DND-41 (cell line): Measurements from ENCODE around the gene LRRC74A.

ENCODE experiments used
- ATAC-seq: fragments of 200-7000 bp; cut with Tn5 transposase; 3 replicates; pipeline ENCODE4 v1.9.1; 2021; ENCODE audit warnings: low read depth; ENCODE audit not compliant: insufficient read depth
- DNase-seq: peaks from one replicate; pipeline ENCODE4 v3.0.0-alpha.2; 2020
- H2AFZ ChIP-seq: 2 replicates; pipeline ENCODE4 v1.6.0; 2012; ENCODE audit warnings: low read depth, low read length
- H3K27ac ChIP-seq: 2 replicates; pipeline ENCODE4 v1.5.1; 2012; ENCODE audit warnings: low read length, inconsistent platforms
- H3K27me3 ChIP-seq: fragments of 200-600 bp; sonication (generic); 2 replicates; pipeline ENCODE4 v1.6.0; 2012; ENCODE audit warnings: low read length, mild to moderate bottlenecking, inconsistent platforms; ENCODE audit not compliant: insufficient read depth, poor library complexity
- H3K36me3 ChIP-seq: 2 replicates; pipeline ENCODE4 v1.5.1; 2012; ENCODE audit warnings: low read length, inconsistent platforms; ENCODE audit not compliant: insufficient read depth
- H3K4me1 ChIP-seq: 2 replicates; pipeline ENCODE4 v1.5.1; 2012; ENCODE audit warnings: mild to moderate bottlenecking, low read length; ENCODE audit not compliant: insufficient read depth
- H3K4me2 ChIP-seq: 2 replicates; pipeline ENCODE4 v1.6.0; 2012; ENCODE audit warnings: mild to moderate bottlenecking, moderate library complexity, low read length, inconsistent platforms; ENCODE audit not compliant: insufficient read depth
- H3K4me3 ChIP-seq, 2 experiments: fragments of 200-600 bp in 1 of 2; shearing (Covaris generic) in 1 of 2; 2 replicates each; pipeline ENCODE4 v1.5.1; 2012 to 2016; ENCODE audit warnings: inconsistent platforms in 2 of 2, low read length in 2 of 2, mild to moderate bottlenecking in 2 of 2, low read depth in 1 of 2, moderate library complexity in 1 of 2
- H3K79me2 ChIP-seq: 2 replicates; pipeline ENCODE4 v1.6.0; 2012; ENCODE audit warnings: low read length, inconsistent platforms; ENCODE audit not compliant: insufficient read depth
- H3K9ac ChIP-seq: 2 replicates; pipeline ENCODE4 v1.6.0; 2012; ENCODE audit warnings: low read depth, mild to moderate bottlenecking, inconsistent platforms, low read length, moderate library complexity
- H3K9me3 ChIP-seq: 2 replicates; pipeline ENCODE4 v1.5.1; 2012; ENCODE audit warnings: low read length, moderate library complexity, mild to moderate bottlenecking, inconsistent platforms; ENCODE audit not compliant: insufficient read depth, severe bottlenecking
- H4K20me1 ChIP-seq: 2 replicates; pipeline ENCODE4 v1.6.0; 2012; ENCODE audit warnings: low read length; ENCODE audit not compliant: insufficient read depth
- EZH2 ChIP-seq: IDR thresholded peaks from 3 replicates; pipeline ENCODE4 v1.6.1; 2012; ENCODE audit warnings: borderline replicate concordance, low read depth, mild to moderate bottlenecking, moderate library complexity, low read length, inconsistent platforms; ENCODE audit not compliant: severe bottlenecking
- TF ChIP-seq, protein P1 (sequence below): IDR thresholded peaks from 2 replicates; pipeline ENCODE4 v1.5.1; 2012; ENCODE audit warnings: borderline replicate concordance, low read length, moderate library complexity, mild to moderate bottlenecking; ENCODE audit not compliant: poor library complexity, severe bottlenecking; ENCODE audit errors: extremely low read depth

LRRC74A gene

DNA sequence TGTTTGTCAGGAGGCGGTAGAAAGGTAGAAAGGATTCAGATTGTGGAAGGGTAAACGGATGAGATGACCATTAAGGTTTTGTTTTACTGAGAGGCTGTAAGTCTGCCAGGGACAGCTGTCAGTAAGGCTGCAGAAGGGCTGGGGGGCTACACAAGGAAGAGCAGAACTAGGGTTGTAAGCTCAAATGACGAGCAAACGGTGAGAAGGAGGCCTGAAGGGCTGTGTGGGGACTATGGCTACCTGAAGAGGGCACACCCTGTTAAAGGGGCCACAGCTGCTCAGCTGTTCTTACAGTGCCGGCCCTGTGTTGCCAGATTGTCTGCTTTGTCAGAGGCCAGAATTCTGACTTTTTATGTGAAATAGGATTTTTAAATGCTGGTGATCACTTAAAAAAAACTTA lies 45.8 kb upstream of the LRRC74A start:
- Histone ChIP-seq H3K9ac (no peak overlapping the region), H3K4me1 (no peaks in the 10 kb centered on the region), H3K4me2 (no peak overlapping the region), H3K4me3 (no peak overlapping the region), H4K20me1 (peaks cover 8% of the 10 kb centered on the region), H3K36me3 (peaks cover 42% of the 10 kb centered on the region), H3K27ac (no peak overlapping the region), H3K9me3 (no peaks in the 10 kb centered on the region), H3K27me3 (no peaks in the 10 kb centered on the region), H2AFZ (no peak overlapping the region), H3K79me2 (no peaks in the 10 kb centered on the region)
- ATAC-seq (no peak), DNase-seq (no peak)
- TF ChIP-seq EZH2: no peak
- TF ChIP-seq, protein P1, sequence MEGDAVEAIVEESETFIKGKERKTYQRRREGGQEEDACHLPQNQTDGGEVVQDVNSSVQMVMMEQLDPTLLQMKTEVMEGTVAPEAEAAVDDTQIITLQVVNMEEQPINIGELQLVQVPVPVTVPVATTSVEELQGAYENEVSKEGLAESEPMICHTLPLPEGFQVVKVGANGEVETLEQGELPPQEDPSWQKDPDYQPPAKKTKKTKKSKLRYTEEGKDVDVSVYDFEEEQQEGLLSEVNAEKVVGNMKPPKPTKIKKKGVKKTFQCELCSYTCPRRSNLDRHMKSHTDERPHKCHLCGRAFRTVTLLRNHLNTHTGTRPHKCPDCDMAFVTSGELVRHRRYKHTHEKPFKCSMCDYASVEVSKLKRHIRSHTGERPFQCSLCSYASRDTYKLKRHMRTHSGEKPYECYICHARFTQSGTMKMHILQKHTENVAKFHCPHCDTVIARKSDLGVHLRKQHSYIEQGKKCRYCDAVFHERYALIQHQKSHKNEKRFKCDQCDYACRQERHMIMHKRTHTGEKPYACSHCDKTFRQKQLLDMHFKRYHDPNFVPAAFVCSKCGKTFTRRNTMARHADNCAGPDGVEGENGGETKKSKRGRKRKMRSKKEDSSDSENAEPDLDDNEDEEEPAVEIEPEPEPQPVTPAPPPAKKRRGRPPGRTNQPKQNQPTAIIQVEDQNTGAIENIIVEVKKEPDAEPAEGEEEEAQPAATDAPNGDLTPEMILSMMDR: no peak

DNA sequence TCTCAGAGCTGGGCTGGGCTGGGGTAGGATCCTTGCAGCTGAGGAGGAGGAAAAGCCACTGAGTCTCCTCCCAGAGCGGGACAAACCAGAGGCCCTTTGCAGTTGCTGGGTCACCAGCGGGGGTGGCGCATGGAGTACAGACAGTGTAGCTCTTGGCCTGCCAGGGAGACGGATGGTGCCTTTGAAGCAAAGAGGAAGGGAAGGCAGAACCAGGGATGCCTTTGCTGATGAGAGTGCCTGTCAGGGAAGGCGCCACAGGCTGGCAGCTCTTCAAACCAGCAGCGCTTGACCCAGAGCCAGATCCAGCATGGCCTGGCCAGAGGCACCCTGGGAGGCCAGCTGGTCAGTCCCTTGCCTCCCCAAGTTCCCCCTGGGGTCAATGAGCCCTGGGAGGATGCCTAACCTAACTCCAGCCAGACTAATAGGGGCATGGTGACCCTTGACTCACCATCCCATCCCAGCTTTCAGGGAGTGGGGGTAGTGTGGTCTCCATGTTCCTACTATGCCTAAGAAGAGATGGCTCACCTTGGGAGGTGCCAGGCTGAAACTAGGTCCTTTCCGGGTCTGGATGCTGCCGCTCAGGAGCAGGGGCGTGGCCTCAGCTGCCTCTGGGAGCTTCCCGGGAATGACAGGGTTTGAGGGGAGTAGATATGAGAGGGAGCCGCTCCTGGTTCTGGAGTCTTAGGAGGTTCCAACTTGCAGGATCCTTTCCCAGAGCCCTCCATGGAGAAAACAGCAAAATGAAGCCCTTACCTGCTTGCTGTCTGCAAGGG lies 45.1 kb upstream of the LRRC74A start:
- Histone ChIP-seq H3K9me3 (no peaks in the 10 kb centered on the region), H3K27me3 (no peaks in the 10 kb centered on the region), H3K4me2 (no peak overlapping the region), H3K79me2 (no peaks in the 10 kb centered on the region), H3K36me3 (peaks cover 48% of the 10 kb centered on the region), H2AFZ (no peak overlapping the region), H3K27ac (no peak overlapping the region), H3K4me1 (no peaks in the 10 kb centered on the region), H3K9ac (no peak overlapping the region), H3K4me3 (no peak overlapping the region), H4K20me1 (peaks cover 8% of the 10 kb centered on the region)
- no peak for DNase-seq
- TF ChIP-seq, protein P1: no peak
- TF ChIP-seq EZH2: no peak
- no peak for ATAC-seq

DNA sequence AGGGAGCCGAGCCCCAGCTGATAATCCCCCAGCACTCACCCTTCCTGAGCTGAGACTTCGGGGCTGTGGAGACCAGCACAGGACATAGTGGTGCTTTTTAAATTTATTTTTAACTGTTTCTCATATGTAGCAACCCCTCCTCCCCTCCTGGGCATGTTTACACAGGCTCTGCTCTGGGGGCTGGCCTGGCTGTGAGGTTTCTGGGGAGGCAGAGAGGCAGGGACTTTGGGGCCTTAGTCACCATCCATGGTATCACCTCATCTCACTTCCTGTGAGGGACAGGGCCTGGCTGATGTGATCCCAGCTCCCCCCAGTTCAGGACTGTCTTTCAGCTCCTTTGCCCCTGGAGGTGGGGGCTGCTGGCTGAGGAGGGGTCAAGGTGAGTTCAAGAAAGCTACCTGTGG lies 44.6 kb upstream of the LRRC74A start:
- no peaks in the 10 kb centered on the region for H3K27me3 ChIP-seq
- no peak overlapping the region for H3K9ac ChIP-seq
- peaks cover 51% of the 10 kb centered on the region for H3K36me3 ChIP-seq
- no peak overlapping the region for H3K4me2 ChIP-seq
- no peaks in the 10 kb centered on the region for H3K9me3 ChIP-seq
- H3K4me3 ChIP-seq: no peak overlapping the region
- TF ChIP-seq, protein P1: no peak
- no peak for TF ChIP-seq EZH2
- no peak overlapping the region for H3K27ac ChIP-seq
- no peak overlapping the region for H2AFZ ChIP-seq
- DNase-seq (no peak), ATAC-seq (0 out of 3 replicates have a peak, but pooled peaks have one; percentile 35)
- peaks cover 8% of the 10 kb centered on the region for H4K20me1 ChIP-seq
- H3K79me2 ChIP-seq: no peaks in the 10 kb centered on the region
- no peaks in the 10 kb centered on the region for H3K4me1 ChIP-seq
